A673 (cell line): ENCODE measurements around the gene ANTKMT.

ENCODE experiments used
- EZH2 ChIP-seq: fragments of 200-600 bp; sonication (generic); IDR thresholded peaks from 2 replicates; pipeline ENCODE4 v1.6.1; 2017; ENCODE audit warnings: borderline replicate concordance, low read depth, mild to moderate bottlenecking, mixed read lengths, antibody characterized with exemption, low read length; ENCODE audit not compliant: poor library complexity, severe bottlenecking
- TF ChIP-seq, protein P1 (sequence below): fragments of 300-800, 200-600 bp; sonication (generic); conservative IDR thresholded peaks from 2 replicates; pipeline ENCODE4 v1.5.1; 2017; ENCODE audit warnings: low read depth, mild to moderate bottlenecking, antibody characterized with exemption, low read length, moderate library complexity, mixed read lengths

DNA sequence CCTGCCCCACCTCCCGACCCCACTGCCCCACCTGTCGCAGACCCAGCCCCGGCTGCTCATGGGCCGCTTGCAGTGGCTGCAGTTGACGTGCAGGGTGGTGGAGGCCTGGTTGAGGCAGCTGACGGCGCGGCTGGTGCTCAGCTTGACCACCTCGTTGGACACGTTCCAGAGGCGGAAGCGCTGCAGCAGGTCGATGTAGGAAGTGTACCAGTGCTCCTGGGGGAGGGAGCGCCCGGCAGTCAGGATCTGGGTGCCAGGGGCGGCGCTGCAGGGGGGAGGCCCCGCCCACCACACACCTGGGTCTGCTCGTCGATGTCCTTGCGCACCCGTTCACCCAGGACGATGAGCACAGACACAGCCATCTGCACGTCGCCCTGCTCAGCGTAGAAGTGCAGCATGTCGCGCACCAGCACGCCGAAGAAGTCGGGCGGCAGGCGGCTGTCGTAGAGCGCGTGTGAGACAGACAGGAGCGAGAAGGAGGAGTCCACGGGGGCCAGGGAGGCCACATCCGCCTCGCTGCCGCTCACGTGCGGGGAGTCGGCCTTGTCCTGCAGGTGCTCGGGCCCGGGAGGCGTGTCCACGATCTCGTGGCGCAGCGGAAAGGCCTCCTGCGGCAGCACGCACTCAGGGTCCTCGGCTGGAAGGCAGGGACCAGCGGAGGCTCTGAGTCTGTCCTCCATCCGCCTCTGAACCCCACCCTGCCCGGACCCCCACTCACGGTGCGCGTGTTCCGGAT, 35.8 kb upstream of the ANTKMT start:
- no peak for TF ChIP-seq EZH2
- TF ChIP-seq, protein P1, sequence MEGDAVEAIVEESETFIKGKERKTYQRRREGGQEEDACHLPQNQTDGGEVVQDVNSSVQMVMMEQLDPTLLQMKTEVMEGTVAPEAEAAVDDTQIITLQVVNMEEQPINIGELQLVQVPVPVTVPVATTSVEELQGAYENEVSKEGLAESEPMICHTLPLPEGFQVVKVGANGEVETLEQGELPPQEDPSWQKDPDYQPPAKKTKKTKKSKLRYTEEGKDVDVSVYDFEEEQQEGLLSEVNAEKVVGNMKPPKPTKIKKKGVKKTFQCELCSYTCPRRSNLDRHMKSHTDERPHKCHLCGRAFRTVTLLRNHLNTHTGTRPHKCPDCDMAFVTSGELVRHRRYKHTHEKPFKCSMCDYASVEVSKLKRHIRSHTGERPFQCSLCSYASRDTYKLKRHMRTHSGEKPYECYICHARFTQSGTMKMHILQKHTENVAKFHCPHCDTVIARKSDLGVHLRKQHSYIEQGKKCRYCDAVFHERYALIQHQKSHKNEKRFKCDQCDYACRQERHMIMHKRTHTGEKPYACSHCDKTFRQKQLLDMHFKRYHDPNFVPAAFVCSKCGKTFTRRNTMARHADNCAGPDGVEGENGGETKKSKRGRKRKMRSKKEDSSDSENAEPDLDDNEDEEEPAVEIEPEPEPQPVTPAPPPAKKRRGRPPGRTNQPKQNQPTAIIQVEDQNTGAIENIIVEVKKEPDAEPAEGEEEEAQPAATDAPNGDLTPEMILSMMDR, result no peak
